IMR-90 (cell line): Measurements from ENCODE around the gene UNC5B.

Experiments
- MAZ ChIP-seq: IDR thresholded peaks from 2 replicates; pipeline ENCODE4 v1.6.1; 2012; ENCODE audit warnings: low read depth, mild to moderate bottlenecking, low read length, improper control_type of control experiment, moderate library complexity, borderline replicate concordance
- POLR2A ChIP-seq: IDR thresholded peaks from 2 replicates; pipeline ENCODE4 v1.6.1; 2012; ENCODE audit warnings: mild to moderate bottlenecking, low read depth, low read length
- RCOR1 ChIP-seq: IDR thresholded peaks from 2 replicates; pipeline ENCODE4 v1.6.1; 2012; ENCODE audit warnings: mild to moderate bottlenecking, low read length, improper control_type of control experiment; ENCODE audit not compliant: insufficient replicate concordance
- TF ChIP-seq, protein P1 (sequence below): fragments of 150-350 bp; IDR thresholded peaks from 2 replicates; pipeline ENCODE4 v1.6.1; 2017; ENCODE audit warnings: mild to moderate bottlenecking, antibody characterized with exemption, low read length, low read depth
- TF ChIP-seq, protein P2 (sequence below): conservative IDR thresholded peaks from 2 replicates; pipeline ENCODE4 v1.5.1; 2012; ENCODE audit warnings: mild to moderate bottlenecking, low read depth, low read length, improper control_type of control experiment

DNA sequence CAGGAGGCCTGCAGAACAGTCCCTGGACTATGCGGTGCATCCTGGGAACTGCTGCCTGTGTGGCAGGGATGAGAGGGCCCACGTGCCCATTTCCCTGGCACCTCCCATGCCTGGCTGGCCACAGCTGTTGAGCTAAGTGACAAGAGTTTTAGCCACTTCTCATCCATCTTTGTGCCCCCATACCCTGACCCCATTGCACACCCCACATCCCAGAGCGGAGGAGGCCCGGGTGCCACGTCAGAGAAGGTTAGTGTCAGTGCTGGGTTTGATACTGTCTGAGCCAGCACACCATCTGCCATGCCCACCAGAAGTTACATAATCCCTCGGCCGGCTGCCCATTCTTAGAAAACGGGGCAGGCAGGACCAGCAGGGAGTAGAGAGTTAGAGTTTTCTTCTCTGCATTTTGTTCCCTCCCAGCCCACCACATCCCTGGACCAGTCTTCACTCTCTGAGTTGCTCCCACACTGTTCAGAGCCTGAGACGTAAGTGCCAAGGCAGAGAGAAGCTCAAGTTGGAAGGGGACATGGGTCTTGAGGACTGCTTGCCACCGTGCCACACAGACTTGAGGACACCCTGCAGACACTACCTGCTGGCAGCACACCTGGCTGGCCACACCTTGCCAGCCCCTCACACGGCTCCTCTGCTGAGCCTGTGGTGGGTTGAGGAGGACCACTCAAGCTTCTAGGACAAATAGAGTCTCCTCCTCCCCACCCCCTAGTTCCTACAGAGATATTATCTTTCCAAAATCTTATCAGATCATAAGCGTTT lies 13.1 kb downstream of the UNC5B start:
- TF ChIP-seq, protein P1, sequence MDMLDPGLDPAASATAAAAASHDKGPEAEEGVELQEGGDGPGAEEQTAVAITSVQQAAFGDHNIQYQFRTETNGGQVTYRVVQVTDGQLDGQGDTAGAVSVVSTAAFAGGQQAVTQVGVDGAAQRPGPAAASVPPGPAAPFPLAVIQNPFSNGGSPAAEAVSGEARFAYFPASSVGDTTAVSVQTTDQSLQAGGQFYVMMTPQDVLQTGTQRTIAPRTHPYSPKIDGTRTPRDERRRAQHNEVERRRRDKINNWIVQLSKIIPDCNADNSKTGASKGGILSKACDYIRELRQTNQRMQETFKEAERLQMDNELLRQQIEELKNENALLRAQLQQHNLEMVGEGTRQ = no peak
- TF ChIP-seq POLR2A (no peak), RCOR1 (no peak), MAZ (no peak)
- TF ChIP-seq, protein P2, sequence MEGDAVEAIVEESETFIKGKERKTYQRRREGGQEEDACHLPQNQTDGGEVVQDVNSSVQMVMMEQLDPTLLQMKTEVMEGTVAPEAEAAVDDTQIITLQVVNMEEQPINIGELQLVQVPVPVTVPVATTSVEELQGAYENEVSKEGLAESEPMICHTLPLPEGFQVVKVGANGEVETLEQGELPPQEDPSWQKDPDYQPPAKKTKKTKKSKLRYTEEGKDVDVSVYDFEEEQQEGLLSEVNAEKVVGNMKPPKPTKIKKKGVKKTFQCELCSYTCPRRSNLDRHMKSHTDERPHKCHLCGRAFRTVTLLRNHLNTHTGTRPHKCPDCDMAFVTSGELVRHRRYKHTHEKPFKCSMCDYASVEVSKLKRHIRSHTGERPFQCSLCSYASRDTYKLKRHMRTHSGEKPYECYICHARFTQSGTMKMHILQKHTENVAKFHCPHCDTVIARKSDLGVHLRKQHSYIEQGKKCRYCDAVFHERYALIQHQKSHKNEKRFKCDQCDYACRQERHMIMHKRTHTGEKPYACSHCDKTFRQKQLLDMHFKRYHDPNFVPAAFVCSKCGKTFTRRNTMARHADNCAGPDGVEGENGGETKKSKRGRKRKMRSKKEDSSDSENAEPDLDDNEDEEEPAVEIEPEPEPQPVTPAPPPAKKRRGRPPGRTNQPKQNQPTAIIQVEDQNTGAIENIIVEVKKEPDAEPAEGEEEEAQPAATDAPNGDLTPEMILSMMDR = no peak
